NCI-H2227 (cell line): ENCODE results near the gene GPR12.

ENCODE experiments used
- DNase-seq: peaks from one replicate; lab custom pipeline; 2025; ENCODE audit not compliant: unreplicated experiment; lab: John Stamatoyannopoulos, UW

The GPR12 gene, protein sequence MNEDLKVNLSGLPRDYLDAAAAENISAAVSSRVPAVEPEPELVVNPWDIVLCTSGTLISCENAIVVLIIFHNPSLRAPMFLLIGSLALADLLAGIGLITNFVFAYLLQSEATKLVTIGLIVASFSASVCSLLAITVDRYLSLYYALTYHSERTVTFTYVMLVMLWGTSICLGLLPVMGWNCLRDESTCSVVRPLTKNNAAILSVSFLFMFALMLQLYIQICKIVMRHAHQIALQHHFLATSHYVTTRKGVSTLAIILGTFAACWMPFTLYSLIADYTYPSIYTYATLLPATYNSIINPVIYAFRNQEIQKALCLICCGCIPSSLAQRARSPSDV

GRCh38 chr13:26759907-26760831, at the start of gene GPR12:
GPR12 (minus strand) TSS chr13:26760786; CDS start chr13:26759827, 959 bp downstream.
- peak; percentile 43 for DNase-seq

GRCh38 chr13:26810095-26810494, 49.5 kb upstream of the GPR12 start:
- no peak for DNase-seq

DNA sequence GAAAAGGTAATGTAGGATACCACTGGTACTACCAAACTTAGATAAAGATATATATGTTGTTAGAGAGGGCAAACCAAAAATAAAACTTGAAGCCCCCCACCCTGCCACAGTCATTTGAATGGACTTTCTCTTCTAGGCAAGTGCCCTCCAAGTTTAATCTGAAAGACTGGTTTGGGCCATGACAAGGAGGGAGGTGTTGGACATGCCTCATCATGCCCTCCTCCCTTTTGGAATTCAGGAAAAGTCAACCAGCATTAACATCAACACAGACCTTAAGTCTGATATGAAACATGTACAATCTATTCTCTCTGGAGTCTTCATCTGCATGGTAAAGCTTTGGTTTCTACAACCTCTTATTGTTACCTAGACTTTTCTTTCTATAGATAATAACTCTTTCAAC, 46.3 kb upstream of the GPR12 start:
- DNase-seq = no peak

DNA sequence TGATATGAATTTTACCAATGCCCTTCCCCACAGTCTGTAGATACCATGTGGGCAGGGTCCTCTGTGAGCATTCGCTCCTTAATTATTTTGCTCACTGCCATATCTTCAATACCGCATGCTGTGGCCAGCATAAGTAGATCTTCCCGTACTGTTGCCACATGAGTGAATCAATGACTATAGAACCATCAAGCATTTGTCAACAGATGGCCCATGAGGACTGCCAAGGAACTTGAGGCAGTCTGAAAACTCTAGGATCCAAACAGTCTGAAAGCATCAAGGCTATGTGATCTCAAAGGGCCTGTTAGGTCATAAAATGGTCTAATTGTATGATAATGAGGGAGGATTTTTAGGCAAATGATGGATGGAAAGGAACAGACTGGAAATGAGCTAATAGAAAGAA, 27.4 kb upstream of the GPR12 start:
- DNase-seq = no peak

GRCh38 chr13:26786651-26787295, 26.2 kb upstream of the GPR12 start:
- no peak for DNase-seq

GRCh38 chr13:26785838-26786630, 25.4 kb upstream of the GPR12 start:
- peak; percentile 48 for DNase-seq

DNA sequence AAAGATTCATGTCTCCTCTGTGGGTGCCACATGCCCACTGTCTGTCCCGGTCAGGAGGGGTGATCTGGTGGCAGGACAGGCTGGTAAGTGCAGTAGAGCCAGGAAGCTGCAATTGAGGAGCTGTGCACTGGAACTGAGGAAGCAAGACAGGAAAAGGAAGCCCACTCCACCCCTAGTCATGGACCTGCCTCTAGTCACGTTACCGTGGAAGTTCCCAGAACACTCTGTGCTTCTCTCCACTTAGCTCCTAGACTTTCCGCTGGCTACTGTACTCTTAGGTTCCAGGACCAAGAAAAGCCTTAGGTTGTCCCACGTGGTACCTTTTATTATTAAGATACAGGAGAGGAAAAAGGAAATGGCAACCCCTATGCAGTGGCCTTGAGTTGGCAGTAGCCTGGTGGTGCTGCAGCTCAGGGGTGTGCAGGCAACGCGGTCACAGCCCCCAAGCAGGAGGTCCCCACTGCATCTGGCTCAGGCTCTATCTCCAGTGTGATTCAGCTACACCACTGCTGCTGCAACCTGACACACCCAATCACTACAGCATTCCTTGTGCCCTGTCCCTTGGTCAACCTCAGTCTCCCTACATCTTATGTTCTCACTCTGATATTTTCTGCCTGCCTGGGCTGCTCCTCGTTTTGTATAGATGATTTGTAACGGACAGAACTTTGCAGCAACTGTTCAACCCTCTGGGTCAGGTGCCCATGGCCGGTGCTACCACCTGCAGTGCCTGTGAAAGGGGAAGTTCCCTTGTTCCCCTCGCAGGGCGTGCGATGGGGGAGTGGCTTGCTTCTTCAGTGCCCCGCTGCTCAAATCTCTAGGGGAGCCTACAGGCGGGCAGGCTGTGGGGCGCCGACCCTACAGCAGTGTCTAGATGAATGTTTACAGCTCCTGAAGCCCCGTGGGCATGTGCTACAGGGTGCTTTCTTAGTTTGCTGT, 24.4 kb upstream of the GPR12 start:
- DNase-seq = no peak

DNA sequence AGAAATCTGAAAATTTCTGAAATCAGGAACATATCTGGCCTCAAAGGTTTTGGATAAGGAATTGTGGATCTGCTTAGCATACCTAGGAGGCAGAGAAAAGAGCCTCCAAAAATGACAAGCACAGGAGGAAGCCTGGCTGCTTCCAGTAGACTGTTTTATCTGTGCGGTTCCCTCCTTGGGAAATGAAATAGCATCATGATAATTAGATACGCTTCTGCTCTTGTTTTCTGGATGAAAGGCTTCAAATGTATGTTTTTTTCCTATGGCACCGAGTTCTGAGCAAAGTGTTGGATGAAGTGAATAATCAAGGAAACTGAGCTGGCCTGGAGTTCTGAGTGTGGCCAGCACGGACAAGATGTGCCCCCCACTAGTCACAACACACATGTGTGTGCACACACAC, 19.8 kb upstream of the GPR12 start:
- no peak for DNase-seq

DNA sequence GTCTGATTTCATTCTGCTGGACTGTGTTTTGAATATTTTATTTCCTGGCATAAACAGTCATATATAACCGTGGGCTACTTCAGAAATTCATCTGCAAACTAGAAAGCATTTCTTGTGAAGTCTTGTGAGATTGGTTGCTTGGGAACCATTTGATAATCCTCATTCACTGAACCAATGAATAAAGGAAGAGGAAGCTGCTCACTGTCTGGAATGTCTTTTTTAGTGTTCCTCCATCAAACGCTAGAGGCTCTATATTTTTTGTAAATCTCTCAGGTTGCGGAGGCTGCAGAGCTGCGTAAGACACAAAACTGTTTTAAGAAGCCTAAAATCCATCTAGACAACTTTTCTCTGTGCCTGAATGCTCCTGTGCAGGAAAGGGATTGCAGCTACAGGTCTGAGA, 18.7 kb upstream of the GPR12 start:
- no peak for DNase-seq

- DNase-seq = no peak
These were observed 11.9 kb upstream of the GPR12 start for GRCh38 chr13:26772531-26772930.

DNA sequence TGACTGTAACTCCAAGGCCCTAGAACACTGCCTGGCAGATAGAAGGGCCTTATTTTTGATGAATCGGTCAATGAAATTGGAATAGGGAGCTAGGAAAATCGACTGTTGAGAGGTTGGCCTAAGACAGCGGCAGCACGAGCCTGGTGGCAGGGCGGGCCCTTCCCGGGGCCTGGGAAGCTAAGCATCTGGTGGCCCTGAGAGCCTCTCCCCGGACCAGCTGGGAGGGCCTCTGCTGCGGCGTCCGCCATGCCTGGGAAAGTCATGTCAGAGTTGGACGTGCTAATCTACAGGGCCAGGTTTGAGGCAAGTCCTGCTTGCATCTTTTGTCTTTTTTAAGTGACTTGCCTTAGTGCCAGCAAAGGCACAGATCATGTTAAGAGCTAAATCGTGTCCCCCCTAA, 11.2 kb upstream of the GPR12 start:
- no peak for DNase-seq

GRCh38 chr13:26762745-26763345, 2.3 kb upstream of the GPR12 start:
- DNase-seq = no peak

DNA sequence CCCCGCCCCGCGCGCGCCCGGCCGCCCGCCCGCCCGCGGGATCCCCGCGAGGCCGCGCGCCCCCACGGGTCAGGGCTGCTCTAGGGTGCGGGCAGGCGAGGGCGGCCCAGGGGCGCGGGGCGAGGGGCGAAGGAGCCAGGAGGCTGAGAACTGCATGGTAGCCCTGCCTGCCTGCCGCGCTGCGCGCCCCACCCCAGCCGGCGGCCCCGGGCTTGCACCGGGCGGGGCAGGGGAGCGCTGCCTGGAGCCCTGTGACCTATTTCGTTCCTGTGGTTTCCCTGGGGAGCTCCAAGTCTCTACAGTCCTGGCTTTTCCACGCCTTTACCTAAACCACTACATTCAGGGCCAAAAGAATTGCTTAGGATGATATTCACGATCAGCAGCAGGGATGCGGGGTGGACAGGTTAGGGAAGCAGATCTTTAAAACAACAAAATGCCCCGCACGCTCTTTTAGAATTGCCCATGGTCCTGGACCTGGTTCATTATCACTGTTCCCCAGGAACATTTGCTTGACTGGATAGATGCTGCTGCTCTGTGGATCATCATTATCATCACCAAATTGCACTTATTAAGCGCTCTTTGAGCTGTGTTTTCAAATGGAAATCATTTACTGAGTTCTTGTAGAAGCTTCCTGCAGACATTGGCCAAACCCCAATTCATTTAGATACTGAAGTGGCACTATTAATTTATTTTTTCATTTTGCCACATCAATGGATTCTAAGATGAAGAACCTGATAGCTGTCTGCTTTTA, 421 bp upstream of the GPR12 start:
- DNase-seq = no peak

DNA sequence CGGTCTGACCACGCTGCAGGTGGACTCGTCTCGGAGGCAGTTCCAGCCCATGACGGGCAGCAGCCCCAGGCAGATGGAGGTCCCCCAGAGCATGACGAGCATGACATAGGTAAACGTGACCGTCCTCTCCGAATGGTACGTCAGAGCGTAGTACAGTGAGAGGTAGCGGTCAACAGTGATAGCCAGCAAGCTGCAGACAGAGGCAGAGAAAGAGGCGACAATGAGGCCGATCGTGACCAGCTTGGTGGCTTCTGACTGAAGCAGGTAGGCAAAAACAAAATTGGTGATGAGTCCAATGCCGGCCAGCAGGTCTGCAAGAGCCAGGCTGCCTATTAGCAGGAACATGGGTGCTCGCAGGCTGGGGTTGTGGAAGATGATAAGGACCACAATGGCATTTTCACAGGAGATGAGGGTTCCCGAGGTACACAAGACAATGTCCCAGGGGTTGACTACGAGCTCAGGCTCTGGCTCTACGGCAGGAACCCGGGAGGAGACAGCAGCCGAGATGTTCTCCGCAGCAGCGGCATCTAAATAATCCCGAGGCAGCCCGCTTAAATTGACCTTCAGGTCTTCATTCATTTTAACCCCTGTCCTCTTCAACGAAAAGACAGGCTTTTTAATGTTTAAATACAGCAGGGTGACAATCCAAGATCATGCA, 1.2 kb downstream of the GPR12 start:
- DNase-seq = peak; percentile 48

GRCh38 chr13:26758496-26759157, 2.0 kb downstream of the GPR12 start:
- no peak for DNase-seq

DNA sequence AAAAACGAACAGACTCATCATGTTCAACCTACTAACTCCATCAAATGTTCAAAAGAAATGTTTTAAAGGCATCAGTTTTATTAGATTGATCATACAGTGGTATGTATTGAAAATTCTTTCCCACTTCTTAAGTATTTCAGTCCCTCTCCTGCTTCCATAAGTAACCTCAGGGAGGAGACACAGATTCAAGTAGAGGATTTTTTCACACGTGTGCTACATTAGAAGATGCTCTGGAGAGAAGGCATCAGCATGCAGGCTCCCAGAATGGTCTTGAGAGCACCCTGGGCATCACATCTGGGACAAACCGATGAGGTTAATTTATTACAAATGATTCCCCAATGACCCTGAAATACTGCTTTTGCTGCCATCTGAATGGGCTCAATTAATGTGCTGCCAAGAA, 3.6 kb downstream of the GPR12 start:
- DNase-seq = no peak

DNA sequence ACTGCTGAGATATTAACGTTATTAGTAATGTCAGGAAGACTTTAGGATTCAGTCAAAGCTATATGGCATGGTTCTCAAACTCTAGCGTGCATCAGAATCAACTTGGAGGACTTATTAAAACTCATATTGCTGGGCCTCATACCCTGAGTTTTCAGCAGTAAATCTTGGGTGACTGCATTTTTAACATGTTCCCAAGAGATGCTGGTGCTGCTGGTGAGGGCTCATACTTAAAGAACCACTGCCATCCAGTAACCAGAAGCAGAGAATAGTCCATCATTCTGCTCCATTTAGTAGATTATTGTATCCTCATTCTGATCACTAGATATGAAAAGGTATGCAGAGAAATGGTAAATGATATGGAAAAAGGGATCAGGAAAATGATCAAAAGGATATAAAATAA, 7.9 kb downstream of the GPR12 start:
- no peak for DNase-seq

DNA sequence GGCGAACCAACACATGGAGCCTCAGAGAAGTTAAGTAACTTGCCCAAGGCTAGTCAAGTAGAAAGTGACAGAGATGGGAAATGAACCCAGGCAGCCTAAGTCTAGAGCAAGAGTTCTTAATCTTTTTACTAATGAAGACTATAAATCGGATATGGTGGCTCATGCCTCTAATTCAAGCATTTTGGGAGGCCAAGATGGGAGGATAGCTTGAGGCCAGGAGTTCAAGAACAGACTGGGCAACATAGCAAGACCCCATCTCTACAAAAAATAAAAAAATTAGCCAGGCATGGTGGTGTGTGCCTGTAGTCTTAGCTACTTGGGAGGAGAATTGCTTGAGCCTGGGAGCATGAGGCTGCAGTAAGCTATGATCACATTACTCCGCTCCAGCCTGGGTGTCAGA, 10.7 kb downstream of the GPR12 start:
- DNase-seq = no peak
